GM19372 (cell line): ENCODE results near the gene MRPL21.

Experiments
- ATAC-seq: cut with Tn5 transposase; IDR thresholded peaks from one replicate; pipeline ENCODE4 v1.9.1; 2021; ENCODE audit warnings: mild to moderate bottlenecking, low read depth, moderate library complexity; ENCODE audit not compliant: unreplicated experiment

MRPL21 gene

DNA sequence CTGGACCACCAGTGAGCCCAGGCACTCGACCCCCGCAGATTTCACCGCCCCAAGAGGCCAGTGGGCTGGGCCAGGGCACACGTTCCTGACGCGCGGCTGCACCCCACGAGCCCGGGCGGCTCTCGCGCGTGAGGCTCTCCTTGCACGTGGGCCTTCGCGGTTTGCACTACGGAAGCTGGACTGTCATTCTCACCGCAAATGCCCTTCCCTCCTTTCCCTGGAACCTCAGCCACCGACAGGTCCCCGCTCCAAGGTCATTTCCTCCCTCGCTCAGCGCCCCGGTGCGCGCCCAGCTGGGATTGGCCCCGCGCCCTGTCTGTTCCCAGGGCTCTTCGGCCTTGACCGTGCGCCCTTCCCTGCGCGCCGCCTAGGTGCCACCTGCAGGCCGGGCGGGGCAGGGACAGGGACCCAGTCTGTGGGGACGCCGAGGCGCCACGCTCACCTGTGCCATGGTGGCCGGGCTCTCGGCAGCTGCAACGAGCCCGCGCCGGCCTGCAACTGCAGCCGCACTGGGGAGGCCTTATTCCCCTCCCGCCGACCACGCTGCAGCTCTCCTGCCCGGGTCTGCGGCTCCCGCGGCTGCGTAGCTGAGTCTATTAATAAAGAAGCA, 59.8 kb downstream of the MRPL21 start:
- no peak for ATAC-seq

DNA sequence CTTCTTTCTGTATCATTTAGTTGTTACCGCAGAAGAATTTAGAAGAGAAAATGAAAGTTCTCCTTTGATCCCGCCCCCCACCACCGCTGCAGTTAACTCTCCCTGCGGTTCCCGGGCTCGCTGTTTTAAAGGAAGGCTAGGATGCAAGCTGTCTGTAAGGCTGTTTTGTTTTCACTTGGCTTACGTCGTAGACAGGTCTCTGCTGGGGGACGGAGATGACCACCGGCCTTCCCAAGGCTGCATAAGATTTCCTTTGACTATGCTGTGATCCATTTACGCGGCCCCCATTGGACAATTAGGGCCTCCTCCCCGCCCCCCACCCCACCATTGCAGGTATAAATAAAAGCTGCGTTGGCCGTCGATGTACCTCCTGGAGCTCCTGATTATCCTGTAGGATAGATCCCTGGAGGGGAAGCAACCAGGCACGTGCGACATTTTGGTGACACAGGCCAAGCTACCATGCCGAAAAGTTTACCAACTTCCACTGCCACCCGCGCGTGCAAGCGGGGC, 60.5 kb downstream of the MRPL21 start:
- no peak for ATAC-seq

DNA sequence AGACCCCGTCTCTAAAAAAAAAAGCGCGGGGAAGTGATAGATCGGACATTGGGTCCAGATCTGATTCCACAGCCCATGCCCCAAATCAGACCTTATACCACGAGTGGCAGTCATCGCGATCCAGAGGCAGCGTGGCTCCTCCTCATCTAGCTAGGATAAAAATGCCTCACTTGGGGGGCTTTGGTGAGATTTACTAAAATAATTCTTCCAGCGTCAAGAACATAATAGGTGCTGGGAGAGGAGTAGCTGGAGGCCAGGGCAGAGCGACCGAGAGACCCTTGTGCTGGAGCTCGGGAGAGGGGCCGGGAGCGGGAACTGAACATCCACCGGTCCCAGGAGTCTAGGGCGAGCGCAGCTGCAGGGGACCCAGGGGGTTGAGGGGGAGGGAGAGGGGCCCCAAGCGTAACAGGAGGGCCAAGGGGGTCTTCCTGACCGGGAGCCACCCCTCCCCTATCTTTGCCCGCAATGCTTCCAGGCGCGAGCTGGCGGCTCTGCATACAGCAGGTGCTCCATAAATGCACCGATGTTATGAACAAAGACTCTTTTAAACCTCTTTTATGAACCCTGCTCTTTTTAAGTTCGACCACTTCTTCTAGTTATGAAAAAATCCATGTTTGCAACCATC, 61.1 kb downstream of the MRPL21 start:
- no peak for ATAC-seq

DNA sequence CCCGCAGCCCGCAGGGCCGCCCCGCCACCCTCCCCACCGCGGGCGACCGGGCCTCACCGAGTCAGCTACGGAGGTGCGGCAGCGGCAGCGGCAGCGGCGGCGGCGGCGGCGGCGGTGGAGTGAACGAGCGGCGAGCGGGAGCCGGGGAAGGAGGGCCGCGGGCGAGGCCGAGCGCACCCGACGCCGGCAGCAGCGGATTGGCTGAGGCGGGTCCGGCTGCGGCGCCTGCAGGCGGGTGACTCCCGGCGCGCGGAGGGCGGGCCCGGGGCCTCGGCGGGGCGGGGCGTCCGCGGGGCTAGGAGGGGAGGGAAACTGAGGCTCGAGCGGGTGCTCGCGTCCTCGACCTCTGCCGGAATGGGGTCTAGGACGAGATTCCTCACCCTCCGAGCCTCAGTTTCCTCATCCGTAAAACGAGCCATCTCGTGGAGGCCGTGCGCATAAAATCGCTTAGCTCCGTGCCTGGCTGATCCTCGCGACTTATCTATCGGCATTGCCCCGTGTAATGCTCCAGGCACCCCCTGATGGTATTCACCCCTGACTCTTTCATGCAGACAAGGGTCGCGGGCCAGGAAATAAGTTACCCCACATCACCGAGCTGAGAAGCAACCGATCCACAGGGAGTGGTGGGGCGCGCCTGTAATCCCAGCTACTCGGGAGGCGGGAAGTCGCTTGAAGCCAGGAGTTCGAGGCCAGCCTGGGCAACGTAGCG, 61.8 kb downstream of the MRPL21 start, which contains the start of gene CPT1A:
Gene CPT1A (minus strand): TSS at position 199 of the 709 bp plus-strand sequence. CDS start 26,442 bp downstream, outside the sequence.
- ATAC-seq = no peak
